Prostate gland (tissue), 2 donors: Measurements from ENCODE around the gene LIMCH1. TPM values are rescaled to one million over a fixed set of nuclear protein-coding genes. Genes with fewer than 3 reads are reported as not detected.

Experiments used
- DNase-seq: peaks from one replicate; pipeline ENCODE4 v3.0.0-alpha.2; 2019; ENCODE audit warnings: low spot score
- H3K27ac ChIP-seq, 2 donors: fragments of 200-600 bp; sonication (generic); 2 replicates each; pipeline ENCODE4 v1.5.1; 2017 to 2019
- H3K27me3 ChIP-seq: fragments of 200-600 bp; sonication (generic); replicated peaks from 2 replicates; pipeline ENCODE4 v1.5.1; 2019; ENCODE audit not compliant: insufficient read depth
- H3K36me3 ChIP-seq, 2 donors: fragments of 200-600 bp; sonication (generic); 1 replicate in 1 of 2; 2 replicates in 1 of 2; pipeline versions ENCODE4 v1.5.1 to v1.8.1; 2017 to 2019
- H3K4me1 ChIP-seq: fragments of 200-600 bp; sonication (generic); replicated peaks from 2 replicates; pipeline ENCODE4 v1.5.1; 2019
- H3K4me3 ChIP-seq, 2 donors: fragments of 200-600 bp; sonication (generic); 2 replicates each; pipeline ENCODE4 v1.5.1; 2017 to 2019
- H3K9me3 ChIP-seq: fragments of 200-600 bp; sonication (generic); 2 replicates; pipeline ENCODE4 v1.5.1; 2017
- POLR2A ChIP-seq: fragments of 450-650 bp; IDR thresholded peaks from one replicate; pipeline ENCODE4 v1.6.1; 2016; ENCODE audit warnings: antibody characterized with exemption, mild to moderate bottlenecking
- POLR2AphosphoS5 ChIP-seq: sonication (generic); formaldehyde crosslinking; IDR thresholded peaks from one replicate; pipeline ENCODE4 v1.6.1; 2017; ENCODE audit warnings: antibody characterized with exemption
- WGBS: methylation state at CpG from one replicate; pipeline ENCODE4 v1.1.5; 2018; 5-methylcytosine and 5-hydroxymethylcytosine counted together
- intact Hi-C: fragments of 100-400 bp; cut with DNase I; formaldehyde crosslinking; loops from one replicate; pipeline ENCODE4 v1.14.2; 2022
- total RNA-seq, 2 donors: library from RNA; depleted of rRNA; stranded (reverse); fragments of >200 nt; gene quantifications; one replicate each; pipeline ENCODE4 v1.1.0, GENCODE V29; 2016
- TF ChIP-seq, protein P1 (sequence below), 4 experiments: fragments of 200-600 bp in 2 of 4; fragments of 450-650 bp in 2 of 4; sonication (generic) in 2 of 4; IDR thresholded peaks; 1 replicate in 3 of 4; 2 replicates in 1 of 4; pipeline ENCODE4 v1.5.1; 2016 to 2019; ENCODE audit warnings: antibody characterized with exemption in 4 of 4, mild to moderate bottlenecking in 2 of 4, moderate library complexity in 2 of 4

The LIMCH1 gene
- total RNA-seq, 2 donors from 2014 or later: 62.8 to 102 TPM

DNA sequence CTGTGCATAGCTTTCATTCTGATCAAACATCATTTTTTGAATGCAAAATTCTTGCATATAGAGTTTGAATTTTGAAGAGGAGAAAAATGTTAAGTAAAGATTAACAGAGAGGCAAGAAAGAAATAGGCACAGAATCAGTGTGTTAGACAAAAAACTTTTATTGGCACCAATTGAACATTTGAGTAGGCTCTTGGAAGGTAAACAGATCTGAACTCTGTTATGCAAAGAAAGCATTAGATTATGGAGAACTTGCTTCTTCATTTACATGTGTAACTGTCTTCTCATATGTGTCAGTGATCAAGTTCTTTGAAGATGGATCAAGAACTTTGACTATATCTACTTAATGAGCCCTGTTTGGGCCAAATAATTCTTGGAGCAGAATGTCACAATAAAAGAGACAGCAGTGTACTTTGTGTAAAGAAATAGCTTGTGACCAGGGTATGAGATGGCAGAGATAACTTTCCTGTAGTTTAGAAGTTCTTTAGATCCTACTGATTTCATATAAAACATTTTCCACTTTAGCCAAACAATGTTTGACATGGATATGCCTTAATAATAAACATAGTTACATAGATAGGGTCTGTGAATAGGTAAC lies 61.3 kb downstream of the LIMCH1 start:
- H3K27ac ChIP-seq: no peak overlapping the region
- TF ChIP-seq, protein P1, sequence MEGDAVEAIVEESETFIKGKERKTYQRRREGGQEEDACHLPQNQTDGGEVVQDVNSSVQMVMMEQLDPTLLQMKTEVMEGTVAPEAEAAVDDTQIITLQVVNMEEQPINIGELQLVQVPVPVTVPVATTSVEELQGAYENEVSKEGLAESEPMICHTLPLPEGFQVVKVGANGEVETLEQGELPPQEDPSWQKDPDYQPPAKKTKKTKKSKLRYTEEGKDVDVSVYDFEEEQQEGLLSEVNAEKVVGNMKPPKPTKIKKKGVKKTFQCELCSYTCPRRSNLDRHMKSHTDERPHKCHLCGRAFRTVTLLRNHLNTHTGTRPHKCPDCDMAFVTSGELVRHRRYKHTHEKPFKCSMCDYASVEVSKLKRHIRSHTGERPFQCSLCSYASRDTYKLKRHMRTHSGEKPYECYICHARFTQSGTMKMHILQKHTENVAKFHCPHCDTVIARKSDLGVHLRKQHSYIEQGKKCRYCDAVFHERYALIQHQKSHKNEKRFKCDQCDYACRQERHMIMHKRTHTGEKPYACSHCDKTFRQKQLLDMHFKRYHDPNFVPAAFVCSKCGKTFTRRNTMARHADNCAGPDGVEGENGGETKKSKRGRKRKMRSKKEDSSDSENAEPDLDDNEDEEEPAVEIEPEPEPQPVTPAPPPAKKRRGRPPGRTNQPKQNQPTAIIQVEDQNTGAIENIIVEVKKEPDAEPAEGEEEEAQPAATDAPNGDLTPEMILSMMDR (IDR thresholded peaks at IDR 0.05): no peak
- TF ChIP-seq POLR2A (no peak), POLR2AphosphoS5 (peak; percentile 42)

DNA sequence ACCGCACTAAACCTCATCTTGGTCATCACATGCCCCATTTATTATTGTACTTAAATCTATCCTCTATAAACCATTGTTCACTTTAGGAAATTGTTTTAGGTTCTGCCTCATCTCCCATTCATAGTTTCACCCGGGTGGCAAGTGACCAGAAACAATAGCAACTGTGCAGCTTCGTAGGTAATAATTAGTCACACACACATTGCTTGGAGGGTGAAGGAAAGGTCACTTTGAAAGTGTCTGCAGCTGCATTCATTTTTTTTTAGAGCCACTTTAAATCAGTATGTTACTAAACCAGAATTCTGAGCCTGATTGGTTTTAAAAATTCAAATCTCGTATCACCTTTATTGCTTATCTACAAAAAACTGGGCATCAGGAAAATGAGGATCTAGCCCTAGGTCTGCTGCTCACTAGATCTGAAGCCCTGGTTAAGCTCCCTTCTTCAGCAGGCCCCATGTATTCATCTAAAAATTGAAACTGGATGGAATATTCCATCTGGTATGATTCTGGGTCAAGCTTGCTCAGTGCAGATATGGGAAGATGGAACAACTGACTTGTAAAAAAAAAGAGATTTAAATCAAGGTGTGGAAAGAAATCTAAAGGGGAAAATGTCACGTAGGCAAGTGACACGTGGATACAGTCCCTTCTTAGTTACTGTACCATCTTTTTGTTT lies 62.4 kb downstream of the LIMCH1 start:
- H3K27me3 ChIP-seq: no peaks in the 10 kb centered on the region
- no peaks in the 10 kb centered on the region for H3K36me3 ChIP-seq
- no peaks in the 10 kb centered on the region for H3K9me3 ChIP-seq
- WGBS: 67% methylated on average over 6 of the region's 6 CpGs
- H3K27ac ChIP-seq: no peak overlapping the region
- no peak for DNase-seq
- no peaks in the 10 kb centered on the region for H3K4me1 ChIP-seq
- no peak overlapping the region for H3K4me3 ChIP-seq
- intact Hi-C loops: no loop called here
- no peak for TF ChIP-seq POLR2AphosphoS5
- no peak for TF ChIP-seq POLR2A
- TF ChIP-seq, protein P1 (IDR thresholded peaks at IDR 0.05): no peak

More for the DNA sequence above, 61.3 kb downstream of the LIMCH1 start:
- H3K36me3 ChIP-seq: no peaks in the 10 kb centered on the region
- intact Hi-C loops: no loop called here
- no peaks in the 10 kb centered on the region for H3K4me1 ChIP-seq
- no peak overlapping the region for H3K4me3 ChIP-seq
- no peak for DNase-seq
- H3K9me3 ChIP-seq: no peaks in the 10 kb centered on the region
- H3K27me3 ChIP-seq: no peaks in the 10 kb centered on the region

DNA sequence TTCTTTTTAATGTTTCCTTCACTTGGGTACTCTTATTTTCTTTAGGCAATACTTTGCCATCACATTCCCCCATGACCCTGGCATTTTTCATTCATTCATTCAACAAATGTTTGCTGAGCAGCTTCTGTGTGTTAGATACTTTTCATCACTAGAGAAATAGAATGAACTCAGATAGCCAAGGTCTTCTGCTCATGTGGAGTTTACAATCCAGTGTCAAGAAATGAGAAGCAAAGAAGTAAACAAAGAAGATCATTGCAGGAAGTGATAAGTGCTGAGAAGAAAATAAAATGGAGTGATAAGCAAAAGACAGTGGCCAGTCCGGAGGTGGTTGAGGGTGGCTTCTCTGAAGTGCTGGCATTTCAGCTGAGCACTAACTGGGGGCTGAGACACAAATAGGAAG lies 63.1 kb downstream of the LIMCH1 start:
- TF ChIP-seq POLR2A (no peak), POLR2AphosphoS5 (peak; percentile 12)
- TF ChIP-seq, protein P1 (IDR thresholded peaks at IDR 0.05): no peak
- Histone ChIP-seq H3K9me3 (no peaks in the 10 kb centered on the region), H3K36me3 (no peaks in the 10 kb centered on the region), H3K4me3 (no peak overlapping the region), H3K27me3 (no peaks in the 10 kb centered on the region), H3K27ac (no peak overlapping the region), H3K4me1 (no peaks in the 10 kb centered on the region)
- intact Hi-C loops: no loop called here
- no peak for DNase-seq
- 52% methylated on average over 1 of the region's 1 CpG for WGBS

DNA sequence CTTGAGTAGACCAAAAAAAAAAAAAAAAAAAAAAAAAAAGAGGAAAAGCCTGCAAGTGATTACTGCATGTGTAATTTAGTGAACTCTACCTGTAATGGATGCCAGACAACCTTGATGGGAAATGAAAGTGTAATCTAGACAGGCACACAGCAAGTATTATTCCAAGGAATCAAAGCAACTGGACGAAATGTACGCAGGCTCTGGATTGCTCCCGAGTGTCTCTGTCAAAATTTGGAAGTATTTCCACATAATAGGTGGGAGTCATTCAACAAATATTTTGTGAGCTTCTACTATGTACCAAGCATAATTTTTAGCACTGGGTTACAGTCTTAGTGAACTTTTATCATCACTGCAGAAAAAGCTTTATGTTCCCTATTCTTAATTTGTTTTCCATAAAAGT lies 64.2 kb downstream of the LIMCH1 start:
- DNase-seq: no peak
- Histone ChIP-seq H3K36me3 (no peaks in the 10 kb centered on the region), H3K4me1 (no peaks in the 10 kb centered on the region), H3K27me3 (no peaks in the 10 kb centered on the region), H3K27ac (no peak overlapping the region), H3K9me3 (no peaks in the 10 kb centered on the region), H3K4me3 (no peak overlapping the region)
- TF ChIP-seq, protein P1 (IDR thresholded peaks at IDR 0.05): no peak
- TF ChIP-seq POLR2AphosphoS5: no peak
- no peak for TF ChIP-seq POLR2A
- intact Hi-C loops: no loop called here
- WGBS: 66% methylated on average over 3 of the region's 3 CpGs
